Subcutaneous adipose tissue (tissue), 4 donors: Measurements from ENCODE around the gene SHROOM3. TPM values are rescaled to one million over a fixed set of nuclear protein-coding genes. Genes with fewer than 3 reads are reported as not detected.

Experiments used
- CTCF ChIP-seq: fragments of 450-650 bp; IDR thresholded peaks from one replicate; pipeline ENCODE4 v1.5.1; 2016; ENCODE audit warnings: low read depth, mild to moderate bottlenecking, control low read depth, antibody characterized with exemption, moderate library complexity
- total RNA-seq, 4 donors: library from RNA; depleted of rRNA; stranded (reverse); fragments of >200 nt; gene quantifications; one replicate each; pipeline ENCODE4 v1.1.0, GENCODE V29; 2016

SHROOM3 gene
- total RNA-seq, 4 donors from 2014 or later, result 0.22 to 0.38 (median 0.33) TPM; not detected in 1

DNA sequence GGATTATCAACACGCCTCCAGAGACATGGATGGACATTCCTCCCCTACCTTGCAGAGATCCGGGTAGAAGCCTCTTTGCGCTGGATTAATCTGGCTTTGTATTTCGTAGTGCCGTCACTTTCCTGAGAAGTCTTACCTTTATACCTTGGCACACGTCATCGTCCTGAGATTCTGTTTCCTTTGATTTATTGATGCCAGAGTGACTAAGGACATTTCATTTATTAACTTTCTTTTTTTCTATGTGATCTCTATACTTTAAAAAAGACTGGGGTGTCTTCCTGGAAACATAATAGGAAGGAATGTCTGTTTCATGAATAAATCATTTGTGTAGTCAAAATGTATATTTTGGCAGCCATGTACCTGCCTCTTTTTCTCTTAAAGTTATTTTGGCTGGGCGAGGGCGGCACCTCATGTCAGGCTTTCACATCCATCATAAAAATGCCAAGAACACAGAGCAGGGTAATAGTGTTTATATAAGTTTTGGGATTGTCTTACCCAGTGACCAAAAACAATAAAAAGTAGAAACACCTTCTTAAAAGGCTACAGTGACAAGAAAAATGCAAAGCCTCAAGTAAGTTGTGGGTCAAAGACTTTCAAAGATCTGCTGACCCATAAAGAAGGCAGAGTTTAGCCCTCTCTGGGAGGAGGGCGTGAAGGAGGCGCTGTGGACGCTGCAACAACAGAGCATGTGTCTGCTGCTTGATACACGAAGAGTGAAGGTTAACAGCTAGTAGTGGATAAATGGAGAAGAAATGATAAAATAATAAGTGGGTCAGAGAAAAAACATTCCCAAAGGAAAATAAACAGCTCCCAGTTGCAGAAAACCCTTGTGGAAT is 124.4 kb downstream of the SHROOM3 start:
- no peak for TF ChIP-seq CTCF

- TF ChIP-seq CTCF, result no peak
These were observed 127.1 kb downstream of the SHROOM3 start for GRCh38 chr4:76562161-76562560.

DNA sequence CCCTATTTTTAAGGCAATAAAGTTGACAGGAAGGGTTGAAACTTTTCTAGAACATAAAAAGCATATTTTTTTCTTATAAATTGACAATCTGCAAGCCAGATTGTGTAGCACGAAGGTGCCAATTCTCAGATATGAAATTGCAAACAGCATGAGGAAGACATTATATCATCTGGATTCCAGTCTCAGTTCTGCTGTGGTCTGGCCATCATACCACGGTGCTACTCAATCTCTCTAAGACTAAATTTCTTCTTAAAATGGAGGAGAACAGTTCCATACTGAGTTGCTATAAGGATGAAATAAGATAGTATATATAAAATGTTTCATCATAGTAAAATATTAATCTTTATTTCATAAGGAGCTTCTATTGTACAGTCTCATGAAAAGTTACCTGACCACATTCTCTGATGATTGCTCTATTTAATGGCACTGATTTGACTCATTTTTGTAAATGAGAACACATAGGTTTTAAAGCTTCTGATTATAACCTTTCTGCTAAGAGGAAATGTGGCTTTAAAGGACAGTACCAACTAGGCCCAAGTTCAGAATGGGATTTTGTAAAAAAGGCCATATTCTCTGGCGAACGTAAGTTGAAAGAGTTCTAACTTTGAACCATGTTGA is 127.9 kb downstream of the SHROOM3 start:
- TF ChIP-seq CTCF, result no peak

DNA sequence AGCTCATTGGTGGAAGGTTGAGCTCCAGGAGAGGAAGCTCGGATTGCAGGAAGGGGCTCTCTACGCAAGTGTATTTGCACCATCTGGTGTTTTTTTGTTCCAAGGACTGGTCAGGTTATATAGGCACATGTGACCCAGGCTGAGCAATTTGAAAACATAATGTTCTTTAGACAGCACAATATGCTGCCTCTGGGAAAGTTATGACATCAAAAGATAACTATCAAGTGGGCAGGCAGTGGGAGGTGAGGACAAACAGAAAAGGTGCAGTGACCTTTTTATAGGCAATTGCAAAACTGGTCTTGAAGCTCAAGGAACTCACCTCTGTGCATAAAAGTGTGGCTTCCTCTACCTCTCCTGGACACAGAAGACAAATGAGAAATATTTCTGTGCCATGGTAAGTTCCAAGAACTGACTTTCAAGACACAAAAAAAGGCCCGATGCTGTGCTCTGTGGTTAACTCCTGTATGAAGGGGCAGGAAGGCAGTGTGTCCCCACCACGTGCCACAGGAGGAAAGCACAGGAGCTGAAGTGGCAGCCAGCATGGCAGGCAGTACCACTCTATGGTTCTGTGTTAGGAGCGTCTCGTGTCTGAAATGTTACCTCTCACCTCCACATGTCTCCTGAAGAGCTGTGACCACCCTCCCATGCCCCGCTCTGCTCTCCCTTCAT is 128.6 kb downstream of the SHROOM3 start:
- TF ChIP-seq CTCF, result no peak

- TF ChIP-seq CTCF, result no peak
These were observed 129.3 kb downstream of the SHROOM3 start for GRCh38 chr4:76564123-76564915.

DNA sequence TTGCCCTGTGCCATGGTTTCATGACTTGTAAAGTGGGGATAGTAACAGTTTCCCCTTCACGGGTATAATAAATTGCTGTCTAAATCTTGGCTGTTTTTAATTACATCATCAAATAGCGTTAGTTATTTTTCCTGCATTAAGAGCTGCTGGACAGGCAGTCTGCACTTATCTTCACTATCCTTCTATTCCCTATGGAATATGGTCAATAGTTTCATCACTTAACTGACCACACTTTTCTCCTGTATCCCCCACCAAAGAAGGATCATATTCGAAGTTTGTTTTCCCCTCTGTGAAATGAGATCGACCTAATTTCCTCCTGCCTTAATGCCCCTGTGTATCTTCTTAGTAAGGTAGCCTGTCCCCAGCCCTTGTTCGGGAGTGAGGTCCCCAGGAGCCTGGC is 133.2 kb downstream of the SHROOM3 start:
- TF ChIP-seq CTCF, result no peak

- TF ChIP-seq CTCF, result no peak
These were observed 134.2 kb downstream of the SHROOM3 start for GRCh38 chr4:76569225-76569624.
